Testis (tissue), 3 donors: ENCODE measurements around the gene GLI2. TPM values are rescaled to one million over a fixed set of nuclear protein-coding genes. Genes with fewer than 3 reads are reported as not detected.

ENCODE experiments used
- DNase-seq: peaks from one replicate; pipeline ENCODE4 v3.0.0-alpha.2; 2019
- H3K27ac ChIP-seq, 2 donors: fragments of 200-600 bp; sonication (generic); one replicate each; pipeline ENCODE4 v1.5.1; 2019
- H3K27me3 ChIP-seq: fragments of 200-600 bp; sonication (generic); one replicate; pipeline ENCODE4 v1.5.1; 2019
- H3K36me3 ChIP-seq: fragments of 200-600 bp; sonication (generic); one replicate; pipeline ENCODE4 v1.5.1; 2017; ENCODE audit warnings: low read depth; ENCODE audit errors: missing control alignments
- H3K4me1 ChIP-seq: fragments of 200-600 bp; sonication (generic); one replicate; pipeline ENCODE4 v1.5.1; 2019
- H3K4me3 ChIP-seq, 2 donors: fragments of 200-600 bp; sonication (generic); one replicate each; pipeline ENCODE4 v1.5.1; 2017 to 2019
- H3K9me3 ChIP-seq: fragments of 200-600 bp; sonication (generic); one replicate; pipeline ENCODE4 v1.5.1; 2017
- POLR2A ChIP-seq: fragments of 450-650 bp; IDR thresholded peaks from one replicate; pipeline ENCODE4 v1.6.1; 2017; ENCODE audit warnings: antibody characterized with exemption, mild to moderate bottlenecking, moderate library complexity
- WGBS, 2 donors: methylation state at CpG; one replicate each; pipeline ENCODE4 v1.1.5; 2018; 5-methylcytosine and 5-hydroxymethylcytosine counted together
- intact Hi-C: fragments of 100-400 bp; cut with DNase I; formaldehyde crosslinking; loops from one replicate; pipeline ENCODE4 v1.15.1; 2023; ENCODE audit warnings: low total_unique reads
- polyA plus RNA-seq: library from polyadenylated mRNA; stranded (reverse); fragments of 350-450 nt; fragmentation: Illumina TruSeq; extraction: RNeasy Lipid Tissue Mini Kit (QIAGEN cat#74804); gene quantifications from one replicate; pipeline ENCODE4 v1.2.3, GENCODE V29; 2014; ENCODE audit warnings: low read depth, low replicate concordance; ENCODE audit not compliant: insufficient read depth
- total RNA-seq, 2 donors: library from RNA; depleted of rRNA; stranded (reverse); fragments of >200 nt; gene quantifications; one replicate each; pipeline ENCODE4 v1.2.3, GENCODE V29; 2016
- TF ChIP-seq, protein P1 (sequence below), 3 experiments: fragments of 450-650 bp in 2 of 3; fragments of 200-600 bp in 1 of 3; sonication (generic) in 1 of 3; IDR thresholded peaks; one replicate each; pipeline ENCODE4 v1.5.1; 2016 to 2019; ENCODE audit warnings: antibody characterized with exemption in 3 of 3, mild to moderate bottlenecking in 2 of 3, moderate library complexity in 1 of 3

The GLI2 gene
- total and polyA plus RNA-seq, 3 donors from 2014 or later, result 5.1 to 21.4 (median 16.5) TPM

DNA sequence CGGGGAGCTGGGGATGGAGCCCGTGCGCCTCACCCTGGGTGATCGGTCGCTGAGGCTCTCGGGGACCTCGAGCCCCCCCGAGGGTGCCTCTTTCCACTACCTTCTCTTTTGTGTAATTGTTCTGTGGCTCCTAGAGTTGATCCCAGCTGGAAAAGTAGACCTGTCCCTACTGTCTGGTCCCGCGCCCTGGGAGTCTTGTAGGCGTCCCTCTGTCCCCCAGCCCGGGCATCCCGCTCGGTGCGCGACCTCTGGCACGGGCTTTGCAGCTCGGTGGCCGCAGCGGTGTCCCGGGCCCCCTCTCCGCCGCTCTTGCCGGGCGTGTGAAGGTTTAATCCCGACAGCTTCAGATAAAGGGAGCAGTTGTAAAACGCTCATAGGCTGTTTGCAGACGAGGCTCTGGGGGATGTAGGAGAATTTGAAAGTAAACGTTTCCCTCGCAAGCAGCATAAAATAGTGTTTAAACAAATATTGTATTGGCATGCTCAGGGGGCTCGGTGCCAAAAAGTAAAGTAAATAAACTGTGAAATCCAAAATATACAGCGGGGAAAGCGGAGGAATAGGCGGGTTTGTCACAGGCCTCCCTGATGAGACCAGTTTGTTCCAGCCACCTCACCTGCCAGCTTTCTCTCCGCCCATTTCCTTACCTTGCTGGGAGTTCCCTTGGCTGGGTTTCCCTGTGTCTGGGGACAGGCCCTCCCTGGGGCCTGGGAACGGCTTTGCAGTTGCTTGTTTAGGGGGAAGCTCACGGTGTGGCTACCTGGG lies 1.9 kb downstream of the GLI2 start:
- 6 to 7% methylated on average over 32 to 37 of the region's 37 CpGs for WGBS, 2 donors
- Histone ChIP-seq H3K36me3 (no peaks in the 10 kb centered on the region), H3K27me3 (no peaks in the 10 kb centered on the region), H3K4me1 (peaks cover 38% of the 10 kb centered on the region), H3K9me3 (no peaks in the 10 kb centered on the region), H3K4me3 (peak overlapping the region; percentile 66 to 78), H3K27ac (peak overlapping the region; percentile 90)
- intact Hi-C loops, result no loop called here
- TF ChIP-seq, protein P1, sequence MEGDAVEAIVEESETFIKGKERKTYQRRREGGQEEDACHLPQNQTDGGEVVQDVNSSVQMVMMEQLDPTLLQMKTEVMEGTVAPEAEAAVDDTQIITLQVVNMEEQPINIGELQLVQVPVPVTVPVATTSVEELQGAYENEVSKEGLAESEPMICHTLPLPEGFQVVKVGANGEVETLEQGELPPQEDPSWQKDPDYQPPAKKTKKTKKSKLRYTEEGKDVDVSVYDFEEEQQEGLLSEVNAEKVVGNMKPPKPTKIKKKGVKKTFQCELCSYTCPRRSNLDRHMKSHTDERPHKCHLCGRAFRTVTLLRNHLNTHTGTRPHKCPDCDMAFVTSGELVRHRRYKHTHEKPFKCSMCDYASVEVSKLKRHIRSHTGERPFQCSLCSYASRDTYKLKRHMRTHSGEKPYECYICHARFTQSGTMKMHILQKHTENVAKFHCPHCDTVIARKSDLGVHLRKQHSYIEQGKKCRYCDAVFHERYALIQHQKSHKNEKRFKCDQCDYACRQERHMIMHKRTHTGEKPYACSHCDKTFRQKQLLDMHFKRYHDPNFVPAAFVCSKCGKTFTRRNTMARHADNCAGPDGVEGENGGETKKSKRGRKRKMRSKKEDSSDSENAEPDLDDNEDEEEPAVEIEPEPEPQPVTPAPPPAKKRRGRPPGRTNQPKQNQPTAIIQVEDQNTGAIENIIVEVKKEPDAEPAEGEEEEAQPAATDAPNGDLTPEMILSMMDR (IDR thresholded peaks at IDR 0.05), result no peak
- no peak for TF ChIP-seq POLR2A
- DNase-seq, result peak; percentile 24

DNA sequence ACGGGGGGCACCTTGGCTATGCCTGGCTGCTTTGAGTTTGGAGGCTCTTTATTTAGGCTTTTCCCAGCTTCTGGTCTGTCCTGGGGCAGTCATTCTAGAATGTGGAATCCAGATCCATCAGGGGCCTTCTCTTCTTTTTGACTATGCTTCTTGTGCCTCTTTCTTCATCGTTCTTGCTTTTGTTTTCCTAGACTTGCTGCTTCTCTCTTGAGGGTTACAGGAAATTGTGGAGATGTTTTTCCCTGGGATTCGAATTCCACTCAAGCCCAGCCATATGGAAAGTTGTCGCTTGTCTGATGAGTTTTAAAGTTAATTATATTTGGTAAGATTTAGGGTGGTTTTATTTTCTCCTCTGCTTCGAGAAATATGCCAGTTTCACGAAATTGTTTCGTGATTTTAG lies 2.4 kb downstream of the GLI2 start:
- no peaks in the 10 kb centered on the region for H3K27me3 ChIP-seq
- peak overlapping the region; percentile 90 for H3K27ac ChIP-seq
- H3K36me3 ChIP-seq, result no peaks in the 10 kb centered on the region
- intact Hi-C loops, result no loop called here
- peak overlapping the region in 1 of 2 donors; percentile 78 for H3K4me3 ChIP-seq
- no peak for DNase-seq
- H3K4me1 ChIP-seq, result peaks cover 35% of the 10 kb centered on the region
- TF ChIP-seq, protein P1 (IDR thresholded peaks at IDR 0.05), result no peak
- TF ChIP-seq POLR2A, result no peak
- H3K9me3 ChIP-seq, result no peaks in the 10 kb centered on the region
- 57 to 60% methylated on average over 7 of the region's 7 CpGs for WGBS, 2 donors

DNA sequence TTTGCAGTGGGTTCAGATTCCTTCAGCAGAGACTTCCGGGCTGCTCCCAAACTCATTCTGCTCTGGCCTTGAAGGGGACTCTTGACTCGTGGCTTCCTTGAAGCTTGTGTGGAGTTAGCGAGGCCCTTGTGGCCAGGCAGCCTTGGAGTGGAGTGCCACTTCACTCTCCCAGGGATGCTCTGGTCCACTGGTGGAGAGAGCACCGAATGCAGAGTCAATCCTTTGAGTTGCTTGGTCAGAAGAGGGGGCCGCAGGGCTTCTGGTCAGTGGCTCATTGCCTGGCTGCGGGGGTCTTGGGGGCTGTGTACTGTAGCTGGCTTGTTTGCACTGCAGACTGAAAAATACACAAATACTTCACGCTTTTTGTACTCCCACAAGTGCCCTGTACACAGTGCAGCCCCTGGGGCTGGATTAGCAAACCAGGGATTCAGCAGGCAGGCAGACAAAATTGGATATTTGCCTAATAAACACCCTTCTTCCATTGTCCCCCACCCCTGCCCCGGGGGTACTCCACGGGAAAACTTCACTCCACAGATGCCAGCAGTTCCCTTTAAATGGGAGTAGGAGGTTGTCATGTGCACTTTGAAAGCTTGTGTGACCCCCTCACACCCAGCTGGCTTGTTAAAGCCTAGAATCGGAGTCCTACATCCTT lies 3.2 kb downstream of the GLI2 start:
- Histone ChIP-seq H3K4me3 (no peak overlapping the region), H3K27me3 (no peaks in the 10 kb centered on the region), H3K9me3 (no peaks in the 10 kb centered on the region), H3K36me3 (no peaks in the 10 kb centered on the region), H3K4me1 (peaks cover 33% of the 10 kb centered on the region), H3K27ac (peak overlapping the region in 1 of 2 donors; percentile 90)
- intact Hi-C loops, result no loop called here
- peak; percentile 32 for DNase-seq
- TF ChIP-seq, protein P1 (IDR thresholded peaks at IDR 0.05), result no peak
- no peak for TF ChIP-seq POLR2A
- WGBS, 2 donors, result 47 to 64% methylated on average over 7 to 10 of the region's 10 CpGs

DNA sequence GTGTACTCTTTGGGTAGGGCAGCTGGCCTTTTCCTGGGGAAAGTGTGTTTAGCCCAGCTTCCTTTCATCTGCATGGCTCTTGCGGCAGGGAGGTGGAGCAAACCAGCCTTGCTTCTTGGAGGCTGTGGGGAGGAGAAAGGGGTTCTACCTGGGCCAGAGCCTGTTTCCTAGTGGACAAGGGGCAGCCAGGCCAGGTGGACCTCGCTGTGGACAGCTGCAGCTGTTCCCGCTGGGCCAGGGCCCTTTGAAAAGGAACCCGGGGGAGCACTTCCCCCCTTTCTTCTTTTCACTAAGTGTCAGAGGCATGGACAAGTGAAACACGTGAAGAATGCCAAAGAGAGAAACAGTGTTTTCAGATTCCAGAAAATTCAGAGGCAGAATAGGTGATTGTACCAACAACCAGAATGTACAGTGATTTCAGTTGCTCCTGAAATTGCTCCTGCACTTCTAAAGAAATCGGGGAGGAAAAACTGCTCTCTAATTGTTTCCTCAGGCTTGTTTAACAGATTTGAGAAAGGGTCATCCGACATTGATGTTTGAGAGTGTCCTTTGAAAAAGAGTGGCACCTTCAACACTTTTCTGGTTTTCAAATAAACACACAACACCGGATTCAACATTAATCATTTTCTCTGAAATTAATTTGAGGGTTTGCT lies 3.9 kb downstream of the GLI2 start:
- no peaks in the 10 kb centered on the region for H3K36me3 ChIP-seq
- TF ChIP-seq POLR2A, result no peak
- TF ChIP-seq, protein P1 (IDR thresholded peaks at IDR 0.05), result no peak
- peaks cover 33% of the 10 kb centered on the region for H3K4me1 ChIP-seq
- H3K9me3 ChIP-seq, result no peaks in the 10 kb centered on the region
- peak overlapping the region in 1 of 2 donors; percentile 90 for H3K27ac ChIP-seq
- no peak overlapping the region for H3K4me3 ChIP-seq
- no peak for DNase-seq
- 66 to 70% methylated on average over 7 to 8 of the region's 8 CpGs for WGBS, 2 donors
- H3K27me3 ChIP-seq, result no peaks in the 10 kb centered on the region
- intact Hi-C loops, result no loop called here
